ENCODE data around the gene MUC2. TPM values are rescaled to one million over a fixed set of nuclear protein-coding genes. Genes with fewer than 3 reads are reported as not detected.

The MUC2 gene
- total RNA-seq, 1 experiment from 2014 or later: 0.47 TPM

- no peak for TF ChIP-seq EZH2 (IDR thresholded peaks at IDR 0.05)
- no peak for TF ChIP-seq CEBPB (IDR thresholded peaks at IDR 0.05; ENCODE audit: low read depth)
- no peak for TF ChIP-seq POLR2A (IDR thresholded peaks at IDR 0.05; ENCODE audit: borderline replicate concordance, extremely low read depth, insufficient read depth, insufficient read length)
Observed at GRCh38 chr11:1032310-1032891, 42.3 kb upstream of the MUC2 start (continued).

- ChIA-PET CTCF (no interaction called here), POLR2A (no interaction called here), RAD21 (ENCODE audit: low non-redundant PET in 1 of 2, low total read pairs in 2 of 2, uncharacterized antibody in 2 of 2, unreplicated experiment in 2 of 2) (no interaction called here)
- no peak overlapping the region for H3K4me2 ChIP-seq (ENCODE audit: low read length)
- DNase-seq (ENCODE audit: low read depth, low spot score) (no peak), ATAC-seq (no peak)
- no peaks in the 10 kb centered on the region; a peak in 1 of 4 replicates for H3K9me3 ChIP-seq (ENCODE audit: control insufficient read depth in 1 of 2, insufficient read depth in 1 of 2, low read depth in 1 of 2, low read length in 2 of 2)
- H3K27me3 ChIP-seq (ENCODE audit: insufficient read depth, low read length): no peaks in the 10 kb centered on the region
- no peaks in the 10 kb centered on the region for H3K9me2 ChIP-seq (ENCODE audit: insufficient read depth)
- no peak overlapping the region for H3K27ac ChIP-seq (ENCODE audit: low read depth, low read length)
- no peaks in the 10 kb centered on the region for H3K79me2 ChIP-seq (ENCODE audit: insufficient read depth, low read length)
- H3K4me3 ChIP-seq (replicated peaks in 1 of 2; ENCODE audit: low read depth in 1 of 2, low read length in 2 of 2): no peak overlapping the region
- H4K20me1 ChIP-seq (ENCODE audit: insufficient read depth): no peaks in the 10 kb centered on the region
- no peak overlapping the region for H2AFZ ChIP-seq (ENCODE audit: low read depth, low read length, poor library complexity, severe bottlenecking)
- H3K9ac ChIP-seq (ENCODE audit: low read length): no peak overlapping the region
- no TSS peak for BruUV-seq (replicated peaks)
- intact Hi-C loops (cut with micrococcal nuclease): no loop called here
- H3K4me1 ChIP-seq (ENCODE audit: control insufficient read depth in 1 of 2, insufficient read depth in 2 of 2, low read length in 2 of 2): no peaks in the 10 kb centered on the region
- TF ChIP-seq EZH2 (IDR thresholded peaks at IDR 0.05): no peak
- TF ChIP-seq REST (IDR thresholded peaks at IDR 0.05; ENCODE audit: low read depth): no peak
- TF ChIP-seq EZH2phosphoT487 (IDR thresholded peaks at IDR 0.05; ENCODE audit: borderline replicate concordance): no peak
- TF ChIP-seq ZFX (IDR thresholded peaks at IDR 0.05): no peak
- TF ChIP-seq FOSL1 (IDR thresholded peaks at IDR 0.05; ENCODE audit: low read depth): no peak
- TF ChIP-seq ZNF274 (IDR thresholded peaks at IDR 0.05; ENCODE audit: low read depth, low read length): no peak
- TF ChIP-seq SIN3A (IDR thresholded peaks at IDR 0.05; ENCODE audit: low read depth): no peak
- no peak for TF ChIP-seq CTCF (IDR thresholded peaks at IDR 0.05 in 2 of 3, conservative IDR thresholded peaks at IDR 0.05 in 1 of 3; ENCODE audit: borderline replicate concordance in 1 of 3, insufficient read depth in 1 of 3, low read depth in 2 of 3, low read length in 2 of 3)
- no peak for TF ChIP-seq SRF (IDR thresholded peaks at IDR 0.05; ENCODE audit: low read depth)
- TF ChIP-seq EGR1 (IDR thresholded peaks at IDR 0.05; ENCODE audit: low read depth): no peak
- H3K36me3 ChIP-seq (ENCODE audit: control insufficient read depth in 1 of 2, insufficient read depth in 2 of 2, low read length in 2 of 2): no peaks in the 10 kb centered on the region
Observed at GRCh38 chr11:1033016-1033798, 41.5 kb upstream of the MUC2 start.
